Suprapubic skin (tissue), 4 donors: ENCODE results near the gene TMEM135. TPM values are rescaled to one million over a fixed set of nuclear protein-coding genes. Genes with fewer than 3 reads are reported as not detected.

Experiments
- DNase-seq, 2 donors: peaks; one replicate each; pipeline ENCODE4 v3.0.0-alpha.2; 2019; ENCODE audit warnings: low spot score in 2 of 2
- H3K27ac ChIP-seq: fragments of 200-600 bp; sonication (generic); one replicate; pipeline ENCODE4 v1.5.1; 2019
- H3K27me3 ChIP-seq: fragments of 200-600 bp; sonication (generic); one replicate; pipeline ENCODE4 v1.5.1; 2019
- H3K36me3 ChIP-seq: fragments of 200-600 bp; sonication (generic); one replicate; pipeline ENCODE4 v1.5.1; 2019
- H3K4me1 ChIP-seq: fragments of 200-600 bp; sonication (generic); one replicate; pipeline ENCODE4 v1.5.1; 2019
- H3K4me3 ChIP-seq: fragments of 200-600 bp; sonication (generic); one replicate; pipeline ENCODE4 v1.5.1; 2019; ENCODE audit warnings: mild to moderate bottlenecking
- H3K9me3 ChIP-seq: fragments of 200-600 bp; sonication (generic); one replicate; pipeline ENCODE4 v1.5.1; 2019
- CTCF ChIP-seq, 2 donors: fragments of 200-600 bp in 1 of 2; fragments of 450-650 bp in 1 of 2; sonication (generic) in 1 of 2; IDR thresholded peaks; one replicate each; pipeline ENCODE4 v1.5.1; 2016 to 2019; ENCODE audit warnings: antibody characterized with exemption in 2 of 2, mild to moderate bottlenecking in 1 of 2, moderate library complexity in 1 of 2
- EP300 ChIP-seq: sonication (generic); formaldehyde crosslinking; IDR thresholded peaks from one replicate; pipeline ENCODE4 v1.6.1; 2017; ENCODE audit warnings: antibody characterized with exemption
- POLR2A ChIP-seq, 2 donors: fragments of 450-650 bp; IDR thresholded peaks; one replicate each; pipeline ENCODE4 v1.6.1; 2017; ENCODE audit warnings: antibody characterized with exemption in 2 of 2, mild to moderate bottlenecking in 2 of 2, moderate library complexity in 2 of 2
- POLR2AphosphoS5 ChIP-seq, 3 donors: sonication (generic); formaldehyde crosslinking; IDR thresholded peaks; one replicate each; pipeline ENCODE4 v1.6.1; 2017; ENCODE audit warnings: antibody characterized with exemption in 3 of 3
- WGBS: methylation state at CpG from one replicate; pipeline ENCODE4 v1.1.5; 2018; 5-methylcytosine and 5-hydroxymethylcytosine counted together
- total RNA-seq, 4 donors: library from RNA; depleted of rRNA; stranded (reverse); fragments of >200 nt; gene quantifications; one replicate each; pipeline ENCODE4 v1.1.0, GENCODE V29; 2016

TMEM135 gene
- total RNA-seq, 4 donors from 2014 or later = 5.8 to 22.3 (median 11.0) TPM

- Histone ChIP-seq H3K4me1 (no peaks in the 10 kb centered on the region), H3K4me3 (no peak overlapping the region), H3K36me3 (no peaks in the 10 kb centered on the region), H3K27me3 (no peaks in the 10 kb centered on the region), H3K9me3 (no peaks in the 10 kb centered on the region), H3K27ac (no peak overlapping the region)
- TF ChIP-seq POLR2AphosphoS5 (IDR thresholded peaks at IDR 0.05) (no peak), CTCF (IDR thresholded peaks at IDR 0.05) (no peak), EP300 (no peak), POLR2A (IDR thresholded peaks at IDR 0.05) (no peak)
- DNase-seq = no peak
- WGBS = 83% methylated on average over 1 of the region's 1 CpG
Observed at GRCh38 chr11:87235366-87235765, 197.6 kb downstream of the TMEM135 start.

GRCh38 chr11:87236368-87236767 is 198.6 kb downstream of the TMEM135 start:
- no peak overlapping the region for H3K27ac ChIP-seq
- H3K27me3 ChIP-seq = no peaks in the 10 kb centered on the region
- H3K9me3 ChIP-seq = no peaks in the 10 kb centered on the region
- no peak for DNase-seq
- TF ChIP-seq POLR2AphosphoS5 (IDR thresholded peaks at IDR 0.05) = no peak
- TF ChIP-seq CTCF (IDR thresholded peaks at IDR 0.05) = no peak
- no peak for TF ChIP-seq EP300
- TF ChIP-seq POLR2A (IDR thresholded peaks at IDR 0.05) = no peak
- 78% methylated on average over 2 of the region's 2 CpGs for WGBS
- H3K36me3 ChIP-seq = no peaks in the 10 kb centered on the region
- H3K4me3 ChIP-seq = no peak overlapping the region
- H3K4me1 ChIP-seq = no peaks in the 10 kb centered on the region

- H3K27ac ChIP-seq = no peak overlapping the region
- no peak overlapping the region for H3K4me3 ChIP-seq
- 60% methylated on average over 2 of the region's 2 CpGs for WGBS
- TF ChIP-seq CTCF (IDR thresholded peaks at IDR 0.05) (no peak), POLR2AphosphoS5 (IDR thresholded peaks at IDR 0.05) (no peak), POLR2A (IDR thresholded peaks at IDR 0.05) (no peak), EP300 (no peak)
- H3K9me3 ChIP-seq = no peaks in the 10 kb centered on the region
- no peak for DNase-seq
- H3K27me3 ChIP-seq = no peaks in the 10 kb centered on the region
- H3K4me1 ChIP-seq = no peaks in the 10 kb centered on the region
- no peaks in the 10 kb centered on the region for H3K36me3 ChIP-seq
Observed at GRCh38 chr11:87239001-87239400, 201.3 kb downstream of the TMEM135 start.

GRCh38 chr11:87239531-87239930 is 201.8 kb downstream of the TMEM135 start:
- whole genome bisulfite sequencing = 44% methylated on average over 1 of the region's 1 CpG
- H3K36me3 ChIP-seq = no peaks in the 10 kb centered on the region
- H3K27me3 ChIP-seq = no peaks in the 10 kb centered on the region
- no peaks in the 10 kb centered on the region for H3K9me3 ChIP-seq
- H3K27ac ChIP-seq = no peak overlapping the region
- no peak for TF ChIP-seq POLR2A (IDR thresholded peaks at IDR 0.05)
- TF ChIP-seq POLR2AphosphoS5 (IDR thresholded peaks at IDR 0.05) = no peak
- no peak for TF ChIP-seq CTCF (IDR thresholded peaks at IDR 0.05)
- H3K4me3 ChIP-seq = no peak overlapping the region
- no peaks in the 10 kb centered on the region for H3K4me1 ChIP-seq
- no peak for DNase-seq

GRCh38 chr11:87251560-87251959 is 213.8 kb downstream of the TMEM135 start:
- no peak for DNase-seq
- TF ChIP-seq EP300 (no peak), CTCF (IDR thresholded peaks at IDR 0.05) (no peak), POLR2AphosphoS5 (IDR thresholded peaks at IDR 0.05) (no peak), POLR2A (IDR thresholded peaks at IDR 0.05) (no peak)
- Histone ChIP-seq H3K27me3 (no peaks in the 10 kb centered on the region), H3K9me3 (no peaks in the 10 kb centered on the region), H3K27ac (no peak overlapping the region), H3K4me3 (no peak overlapping the region), H3K36me3 (no peaks in the 10 kb centered on the region), H3K4me1 (no peaks in the 10 kb centered on the region)
- WGBS = 64% methylated on average over 4 of the region's 4 CpGs
